NK-92 (cell line): ENCODE measurements around the gene KIRREL3.
"Not testable (repeated sequence)": the region's sequence is repeated elsewhere in the genome, so short reads cannot be mapped to it uniquely, and the experiment has no call there.

Experiments used
- DNase-seq: peaks from one replicate; lab custom pipeline; 2025; ENCODE audit not compliant: unreplicated experiment; lab: John Stamatoyannopoulos, UW

Gene KIRREL3

GRCh38 chr11:126413843-126414405, 586.6 kb downstream of the KIRREL3 start:
- DNase-seq = no peak

GRCh38 chr11:126413426-126413825, 587.1 kb downstream of the KIRREL3 start:
- DNase-seq = no peak

DNA sequence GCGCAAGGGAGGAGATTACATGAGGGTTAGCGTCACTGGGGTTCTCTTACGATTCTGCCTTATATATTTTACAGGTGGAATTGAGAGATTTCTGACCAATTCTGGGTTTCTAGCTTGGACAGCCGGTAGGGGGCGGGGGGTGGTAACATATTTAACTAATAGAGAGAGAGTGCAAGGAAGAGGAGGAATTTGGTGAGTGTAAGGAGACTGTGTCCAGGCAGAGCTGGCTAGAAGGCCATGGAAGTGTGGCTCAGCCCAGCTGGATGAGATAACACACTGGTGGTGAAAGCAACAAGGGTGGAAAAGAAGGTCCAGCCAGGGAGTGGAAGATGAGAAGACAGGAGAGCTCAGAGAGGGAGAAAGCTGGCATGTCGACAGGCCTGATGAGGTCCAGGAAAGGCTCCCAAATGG, 588.6 kb downstream of the KIRREL3 start:
- DNase-seq = no peak

- no peak for DNase-seq
Measured at GRCh38 chr11:126410649-126411048, 589.9 kb downstream of the KIRREL3 start.

DNA sequence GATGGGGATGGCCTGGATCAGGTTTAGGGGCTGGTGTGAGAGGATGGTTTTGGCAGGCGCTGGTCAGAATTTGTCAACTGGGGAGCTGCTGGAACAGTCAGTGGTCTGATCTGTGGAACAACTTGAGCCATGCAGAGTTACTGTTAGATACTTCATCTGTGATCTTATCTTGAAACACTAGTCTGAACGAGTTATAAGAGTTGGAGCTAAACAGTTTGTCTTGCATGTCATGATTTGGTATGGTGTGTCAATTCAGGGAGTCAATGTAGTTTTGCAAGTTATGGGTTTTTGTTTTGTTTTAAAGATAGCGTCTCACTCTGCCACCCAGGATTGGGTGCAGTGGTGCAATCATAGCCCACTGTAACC, 591.0 kb downstream of the KIRREL3 start:
- no peak for DNase-seq

DNA sequence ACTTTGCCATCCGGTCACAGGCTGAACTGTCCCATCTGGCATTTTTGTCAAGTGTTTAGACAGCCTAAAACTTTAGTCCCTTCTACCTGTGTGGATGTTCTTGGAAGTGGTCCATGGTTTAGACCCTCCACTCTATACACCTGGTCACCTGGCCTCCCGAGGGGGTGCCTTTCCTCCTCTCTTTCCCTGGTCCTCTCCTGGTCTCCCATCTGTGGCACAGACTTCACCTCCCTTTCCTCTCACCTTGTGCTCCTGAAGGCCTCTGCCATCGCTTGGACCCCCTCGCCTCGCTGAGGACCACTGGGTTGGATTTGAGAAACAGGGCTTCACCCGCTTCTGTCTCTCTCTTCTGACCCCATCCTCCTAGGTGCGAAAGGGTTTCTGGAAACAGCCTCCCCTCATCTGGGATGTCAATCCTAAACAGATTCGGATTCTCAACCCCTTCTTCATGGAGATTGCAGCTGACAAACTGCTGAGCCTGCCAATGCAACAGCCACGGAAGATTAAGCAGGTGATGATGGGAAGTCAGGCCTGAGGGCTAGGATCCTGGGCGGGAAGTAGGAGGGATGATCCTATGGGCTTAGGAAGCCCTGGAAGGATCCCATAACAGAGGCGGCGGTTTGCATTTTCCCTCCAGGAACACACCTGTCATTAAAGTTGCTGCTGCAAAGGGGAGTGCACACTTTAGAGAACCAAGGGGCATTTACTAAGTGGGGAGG, 591.5 kb downstream of the KIRREL3 start:
- no peak for DNase-seq

DNA sequence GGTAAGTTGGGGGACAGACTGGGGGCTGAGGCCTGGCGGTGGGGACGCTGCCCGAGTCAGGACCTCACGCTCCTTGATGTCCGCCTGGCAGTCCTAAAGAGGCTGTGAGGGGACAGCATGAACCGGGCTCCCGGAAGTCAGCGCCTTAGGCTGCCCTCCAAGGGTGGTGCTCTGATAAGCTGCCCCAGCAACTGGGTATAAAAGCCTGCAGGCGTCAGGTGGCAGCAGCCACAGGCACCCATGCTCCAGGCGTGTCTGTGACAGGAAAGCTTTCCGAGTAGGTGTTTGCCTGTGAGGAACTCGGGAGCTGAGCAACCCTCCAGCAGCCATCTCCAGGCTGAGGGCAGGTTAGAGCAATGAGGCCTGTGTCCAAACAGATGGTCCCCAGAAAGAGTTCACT, 592.1 kb downstream of the KIRREL3 start:
- no peak for DNase-seq

DNA sequence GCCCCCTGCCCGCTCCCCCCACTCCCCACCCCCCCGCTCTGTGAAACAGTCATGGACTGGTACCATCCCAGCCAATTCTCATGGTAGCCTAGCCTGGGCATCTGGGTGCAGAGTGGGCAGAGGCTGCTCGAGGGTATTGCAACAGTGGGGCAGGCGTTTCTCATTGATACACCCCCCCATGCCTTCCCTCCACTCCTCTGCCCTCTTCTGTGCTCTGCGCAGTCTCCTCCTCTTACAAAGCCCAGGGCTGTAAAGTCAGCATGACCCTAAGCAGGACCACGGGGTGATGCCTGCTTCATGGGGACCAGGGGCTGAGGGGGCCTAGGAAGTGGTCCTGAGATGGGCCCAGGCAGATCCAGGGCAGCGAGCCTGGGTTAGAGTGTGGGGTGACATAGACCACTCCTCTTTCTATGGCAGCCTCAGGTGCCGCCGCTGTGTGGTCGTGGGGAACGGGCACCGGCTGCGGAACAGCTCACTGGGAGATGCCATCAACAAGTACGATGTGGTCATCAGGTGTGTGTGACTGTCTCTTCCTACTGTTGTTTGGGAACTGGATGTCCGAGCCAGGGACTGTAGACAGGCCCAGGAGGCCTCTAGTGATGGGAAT, 592.8 kb downstream of the KIRREL3 start:
- no peak for DNase-seq

- DNase-seq = no peak
Measured at GRCh38 chr11:126407101-126407521, 593.5 kb downstream of the KIRREL3 start.

DNA sequence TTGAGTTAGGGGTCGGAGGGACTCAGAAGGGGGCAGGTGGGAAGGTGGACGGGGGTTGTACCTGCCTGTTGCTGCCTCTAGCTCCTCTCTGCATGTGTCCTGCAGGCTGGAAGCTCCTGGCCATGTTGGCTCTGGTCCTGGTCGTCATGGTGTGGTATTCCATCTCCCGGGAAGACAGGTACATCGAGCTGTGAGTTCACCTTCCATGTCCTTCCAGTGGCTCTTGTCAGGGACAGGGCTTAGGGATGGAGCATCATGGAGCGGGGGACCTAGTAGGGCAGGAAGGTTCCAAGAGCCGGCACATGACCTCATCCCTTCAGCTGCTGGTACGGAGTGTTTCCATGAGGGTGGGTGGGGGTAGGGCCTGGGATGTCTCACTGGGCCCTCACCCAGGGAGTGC, 594.2 kb downstream of the KIRREL3 start:
- DNase-seq = no peak

DNA sequence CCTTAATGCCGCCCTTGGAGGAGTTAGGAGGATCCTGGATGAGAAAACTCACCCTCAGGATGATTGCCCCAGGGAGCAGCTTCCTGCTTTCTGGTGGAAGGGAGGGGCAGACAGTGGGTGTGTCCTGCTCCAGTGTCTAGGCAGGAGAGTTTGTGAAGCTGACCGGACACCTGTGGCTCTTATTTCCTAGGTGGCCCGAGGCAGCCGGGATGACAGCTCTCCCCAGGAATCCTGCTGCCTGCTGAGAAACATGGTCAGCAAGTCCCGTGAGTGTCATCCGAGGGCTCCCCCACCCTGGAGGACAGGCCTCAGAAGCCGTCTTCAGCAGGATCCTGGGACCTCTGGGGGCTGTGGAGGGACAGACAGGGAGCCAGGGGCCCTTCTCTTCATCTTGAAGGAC, 594.7 kb downstream of the KIRREL3 start:
- DNase-seq = no peak

DNA sequence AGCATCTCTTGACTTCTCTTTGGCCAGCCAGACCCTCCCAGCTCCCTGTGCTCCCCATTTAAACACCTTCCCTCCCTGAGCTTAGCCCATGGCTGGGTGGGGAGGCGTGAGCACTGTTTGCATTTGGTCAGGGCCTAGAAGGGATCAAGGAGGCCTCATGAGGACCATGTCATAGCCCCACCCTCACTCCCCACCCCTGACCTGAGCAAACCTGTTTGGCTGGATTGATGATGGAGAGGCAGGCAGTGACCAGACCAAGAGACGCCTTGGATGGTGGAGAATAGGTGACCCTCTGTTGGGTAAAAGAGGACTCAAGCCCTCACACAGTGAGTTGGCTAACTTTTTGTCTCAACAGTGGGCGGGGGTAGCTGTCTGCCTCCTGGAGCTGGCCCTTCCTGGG, 595.2 kb downstream of the KIRREL3 start:
- no peak for DNase-seq

DNA sequence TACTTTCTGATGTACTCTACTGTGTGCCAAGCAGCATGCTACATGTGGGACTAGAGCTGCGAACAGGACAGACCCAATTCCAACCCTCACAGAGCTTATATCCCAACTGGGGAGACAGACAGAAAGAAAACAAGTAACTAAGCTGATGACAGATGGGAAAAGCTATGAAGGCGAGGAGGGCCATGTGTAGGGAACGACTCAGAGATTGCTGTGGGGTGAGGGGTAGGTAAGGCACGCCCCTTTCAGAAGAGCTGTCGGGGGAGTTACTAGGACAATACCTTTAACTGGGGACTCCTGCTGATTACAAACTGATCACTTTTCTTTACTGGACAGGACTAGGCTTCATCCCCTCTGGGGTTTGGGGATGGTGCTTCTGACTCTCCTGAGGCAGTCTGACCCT, 596.2 kb downstream of the KIRREL3 start:
- no peak for DNase-seq

GRCh38 chr11:126403658-126404057, 596.9 kb downstream of the KIRREL3 start:
- DNase-seq = no peak

DNA sequence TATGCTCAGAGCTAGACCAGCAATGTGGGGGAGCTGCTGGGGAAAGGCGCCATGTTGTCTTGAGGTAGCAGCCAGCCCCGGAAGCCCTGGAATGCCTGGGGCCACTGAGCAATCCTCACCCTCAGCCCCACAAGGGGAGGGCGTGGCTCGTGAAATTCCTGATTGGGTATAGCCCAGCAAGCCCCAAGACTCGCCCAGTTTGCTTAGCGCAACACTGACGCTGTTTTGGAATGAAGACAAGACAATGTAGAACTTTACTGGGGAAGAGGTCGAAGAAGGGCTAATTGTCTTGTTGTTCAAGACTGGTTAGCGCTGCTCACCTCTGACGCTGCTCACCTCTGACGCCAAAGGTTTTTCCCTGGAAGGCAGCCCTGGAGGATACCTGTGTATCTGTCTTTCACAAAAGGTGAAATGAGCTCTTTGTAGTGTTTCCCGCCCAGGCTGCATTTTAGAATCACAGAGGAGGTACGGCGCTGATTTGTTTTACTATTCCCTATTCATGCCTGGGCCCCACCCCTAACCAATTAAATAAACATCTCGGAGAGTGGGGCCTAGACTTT, 597.5 kb downstream of the KIRREL3 start:
- no peak for DNase-seq

GRCh38 chr11:126400479-126400878, 600.1 kb downstream of the KIRREL3 start:
- DNase-seq = no peak

DNA sequence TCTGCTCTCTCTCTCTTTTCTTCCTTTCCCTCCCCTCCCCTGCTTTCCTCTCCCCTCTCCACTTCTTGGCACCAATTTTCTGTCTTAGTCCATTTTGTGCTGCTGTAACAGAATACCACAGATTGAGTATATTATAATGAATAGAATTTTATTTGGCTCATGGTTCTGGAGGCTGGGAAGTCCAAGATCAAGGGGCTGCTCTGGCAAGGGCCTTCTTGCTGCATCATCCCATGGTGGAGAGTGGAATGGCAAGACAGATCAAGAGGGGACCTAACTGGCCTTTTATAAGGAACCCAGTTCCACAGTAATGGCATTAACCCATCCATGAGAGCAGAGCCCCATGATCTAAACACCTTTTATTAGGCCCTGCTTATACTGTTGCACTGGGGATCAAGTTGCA, 600.6 kb downstream of the KIRREL3 start:
- no peak for DNase-seq

DNA sequence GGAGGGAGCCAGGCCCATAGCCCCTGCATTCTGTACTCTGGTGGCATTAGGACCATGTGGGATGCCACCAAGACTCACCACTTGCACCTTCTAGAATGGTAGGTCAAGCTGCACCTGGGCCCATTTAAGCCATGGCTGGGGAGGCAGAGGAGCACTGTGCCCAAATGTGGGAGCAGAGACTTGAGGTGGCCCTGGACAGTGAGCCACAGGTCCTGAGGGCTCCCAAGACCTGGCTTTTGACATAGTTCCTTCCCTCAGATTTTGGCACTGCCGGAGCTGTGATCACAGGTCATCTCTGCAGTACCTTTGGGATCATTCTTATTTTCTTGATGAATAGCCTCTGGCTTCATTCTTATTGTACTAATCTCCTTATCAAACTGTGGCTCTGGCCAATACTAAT, 601.8 kb downstream of the KIRREL3 start:
- no peak for DNase-seq

DNA sequence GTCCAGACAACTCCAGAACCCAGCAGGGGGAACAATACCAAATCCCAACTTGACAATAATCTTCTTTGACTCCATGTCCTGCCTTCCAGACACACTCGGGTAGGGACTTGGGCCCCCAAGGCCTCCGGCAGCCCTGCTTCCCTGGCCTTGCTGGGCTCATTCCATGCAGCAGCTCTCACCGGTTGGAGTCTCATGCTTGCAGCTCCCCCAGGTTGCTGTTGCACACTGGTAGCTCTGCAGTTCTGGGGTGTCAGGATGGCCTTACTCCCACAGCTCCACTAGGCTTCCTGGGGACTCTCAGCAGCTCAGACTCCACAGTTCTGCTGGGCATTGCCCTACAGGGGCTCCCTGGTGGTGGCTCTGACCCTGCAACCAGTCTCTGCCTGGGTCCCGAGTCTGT, 602.3 kb downstream of the KIRREL3 start:
- DNase-seq = no peak

GRCh38 chr11:126396965-126397364, 603.6 kb downstream of the KIRREL3 start:
- DNase-seq = no peak

DNA sequence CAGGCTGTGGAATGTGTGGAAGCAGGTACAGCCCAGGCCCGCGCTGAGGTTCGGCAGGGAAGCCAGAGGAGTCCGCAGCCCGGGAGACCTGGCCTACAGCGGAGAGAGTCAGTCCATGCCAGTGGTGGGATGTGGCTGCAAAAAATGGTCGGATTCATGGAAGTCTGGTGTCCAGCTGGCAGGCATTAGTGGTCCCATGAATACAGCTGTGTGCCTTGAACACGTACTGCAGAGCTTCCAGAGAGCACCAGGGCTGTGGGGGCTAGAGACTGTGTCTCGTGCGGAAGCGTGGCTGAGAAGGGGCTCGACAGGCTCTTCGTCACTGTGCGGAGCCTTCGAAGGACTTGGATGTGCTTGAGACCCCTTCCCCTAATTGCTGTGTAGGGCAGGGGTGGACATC, 604.3 kb downstream of the KIRREL3 start:
- not testable (repeated sequence) for DNase-seq

DNA sequence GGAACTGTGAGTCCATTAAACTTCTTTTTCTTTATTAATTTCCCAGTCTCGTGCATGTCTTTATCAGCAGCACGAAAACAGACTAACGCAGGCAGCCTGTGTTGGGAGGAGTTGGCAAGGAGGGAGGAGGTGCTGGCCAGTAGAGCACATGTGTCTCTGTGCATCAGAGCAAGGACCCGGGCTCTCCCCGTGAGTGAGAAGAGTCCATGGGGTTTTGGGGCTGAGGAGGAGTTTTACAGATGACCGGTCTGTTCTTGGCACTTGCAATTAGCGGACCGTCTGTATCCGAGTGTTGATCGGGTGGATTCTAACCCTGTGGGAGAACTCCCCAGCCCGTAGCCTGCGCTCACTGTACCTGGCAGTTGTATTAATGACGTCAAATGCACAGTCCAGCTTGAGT, 604.8 kb downstream of the KIRREL3 start:
- not testable (repeated sequence) for DNase-seq
